ENCODE results near the gene ITPR2. TPM values are rescaled to one million over a fixed set of nuclear protein-coding genes. Genes with fewer than 3 reads are reported as not detected.
"Not testable (repeated sequence)": the region's sequence is repeated elsewhere in the genome, so short reads cannot be mapped to it uniquely, and the experiment has no call there.

The ITPR2 gene
- total RNA-seq, 1 donor from 2014 or later = 74.5 TPM

DNA sequence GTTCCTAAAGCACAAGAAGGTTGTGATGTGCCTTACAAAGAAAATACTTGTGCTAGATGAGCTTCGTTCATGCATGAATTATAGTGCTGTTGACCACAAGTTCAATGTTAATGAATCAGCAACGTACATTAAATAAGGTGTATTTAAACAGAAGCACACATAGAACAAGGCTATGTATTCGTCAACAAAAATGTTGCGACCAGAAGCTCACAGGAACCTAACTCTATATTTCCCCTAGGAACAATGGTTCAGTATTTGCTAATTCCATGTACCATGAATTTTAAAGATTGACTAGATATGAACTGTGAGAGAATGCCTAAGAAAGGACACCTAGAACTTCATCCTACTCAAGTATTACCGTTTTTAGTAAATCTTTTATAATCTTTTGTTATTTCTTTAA is 149.6 kb downstream of the ITPR2 start:
- intact Hi-C loops (cut with micrococcal nuclease) = no loop called here
- H3K27ac Mint-ChIP-seq = no peak overlapping the region
- no peaks in the 10 kb centered on the region for H3K27me3 Mint-ChIP-seq
- peaks cover 72% of the 10 kb centered on the region for H3K36me3 Mint-ChIP-seq (ENCODE audit: low read depth)
- no peak for DNase-seq
- no peaks in the 10 kb centered on the region for H3K4me1 Mint-ChIP-seq
- TF ChIP-seq, protein P1, sequence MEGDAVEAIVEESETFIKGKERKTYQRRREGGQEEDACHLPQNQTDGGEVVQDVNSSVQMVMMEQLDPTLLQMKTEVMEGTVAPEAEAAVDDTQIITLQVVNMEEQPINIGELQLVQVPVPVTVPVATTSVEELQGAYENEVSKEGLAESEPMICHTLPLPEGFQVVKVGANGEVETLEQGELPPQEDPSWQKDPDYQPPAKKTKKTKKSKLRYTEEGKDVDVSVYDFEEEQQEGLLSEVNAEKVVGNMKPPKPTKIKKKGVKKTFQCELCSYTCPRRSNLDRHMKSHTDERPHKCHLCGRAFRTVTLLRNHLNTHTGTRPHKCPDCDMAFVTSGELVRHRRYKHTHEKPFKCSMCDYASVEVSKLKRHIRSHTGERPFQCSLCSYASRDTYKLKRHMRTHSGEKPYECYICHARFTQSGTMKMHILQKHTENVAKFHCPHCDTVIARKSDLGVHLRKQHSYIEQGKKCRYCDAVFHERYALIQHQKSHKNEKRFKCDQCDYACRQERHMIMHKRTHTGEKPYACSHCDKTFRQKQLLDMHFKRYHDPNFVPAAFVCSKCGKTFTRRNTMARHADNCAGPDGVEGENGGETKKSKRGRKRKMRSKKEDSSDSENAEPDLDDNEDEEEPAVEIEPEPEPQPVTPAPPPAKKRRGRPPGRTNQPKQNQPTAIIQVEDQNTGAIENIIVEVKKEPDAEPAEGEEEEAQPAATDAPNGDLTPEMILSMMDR (IDR thresholded peaks at IDR 0.05) = no peak
- POLR2A ChIA-PET = no interaction called here
- CTCF ChIA-PET = interaction anchor here (1.1 kb wide), 1 partner anchor 16 kb away, joined by 3 read pairs; no protein-coding TSS in a partner anchor
- H3K4me3 Mint-ChIP-seq = no peak overlapping the region
- no peak for ATAC-seq (ENCODE audit: low read depth)
- peaks cover 2% of the 10 kb centered on the region for H3K9me3 Mint-ChIP-seq

DNA sequence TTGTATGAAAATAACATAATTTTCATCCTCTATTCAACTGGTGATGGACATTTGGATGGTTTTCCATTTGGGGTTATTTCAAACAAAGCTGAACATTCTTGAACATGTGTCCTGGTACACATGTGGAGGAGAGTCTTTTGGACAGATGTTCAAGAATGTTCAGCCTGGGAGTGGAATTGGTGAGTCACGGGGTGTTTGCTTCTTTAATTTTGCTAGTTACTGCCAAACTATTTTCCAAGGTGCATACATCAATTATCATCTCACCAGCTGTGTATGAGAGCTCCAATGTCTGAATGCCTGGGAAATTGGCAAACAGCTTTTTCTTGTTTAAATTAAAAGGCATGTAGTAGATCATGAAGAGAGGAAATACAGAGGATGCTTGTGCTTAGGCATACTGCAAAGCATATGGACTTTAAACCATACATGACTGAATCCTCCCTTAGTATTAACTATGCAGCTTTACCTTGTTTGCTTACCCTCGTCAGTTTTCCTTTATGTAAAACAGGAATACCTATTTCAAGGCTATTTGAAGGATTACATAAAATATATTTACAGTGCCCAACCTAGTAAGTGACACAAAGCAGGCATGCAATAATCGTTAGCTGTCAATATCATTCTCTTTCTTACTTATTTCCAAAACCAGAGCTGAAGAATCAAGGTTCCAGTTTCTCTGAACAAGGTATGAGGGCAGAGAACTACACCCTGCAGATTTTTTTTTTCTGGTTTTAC is 152.1 kb downstream of the ITPR2 start:
- Mint-ChIP-seq H3K27ac (no peak overlapping the region), H3K4me1 (no peaks in the 10 kb centered on the region), H3K4me3 (no peak overlapping the region), H3K9me3 (peaks cover 2% of the 10 kb centered on the region), H3K36me3 (ENCODE audit: low read depth) (peaks cover 63% of the 10 kb centered on the region), H3K27me3 (no peaks in the 10 kb centered on the region)
- TF ChIP-seq, protein P1 (IDR thresholded peaks at IDR 0.05) = no peak
- DNase-seq = no peak
- POLR2A ChIA-PET = no interaction called here
- CTCF ChIA-PET = interaction anchor here (1.2 kb wide), 1 partner anchor 29 kb away, joined by 3 read pairs; no protein-coding TSS in a partner anchor
- no peak for ATAC-seq (ENCODE audit: low read depth)
- intact Hi-C loops (cut with micrococcal nuclease) = no loop called here

DNA sequence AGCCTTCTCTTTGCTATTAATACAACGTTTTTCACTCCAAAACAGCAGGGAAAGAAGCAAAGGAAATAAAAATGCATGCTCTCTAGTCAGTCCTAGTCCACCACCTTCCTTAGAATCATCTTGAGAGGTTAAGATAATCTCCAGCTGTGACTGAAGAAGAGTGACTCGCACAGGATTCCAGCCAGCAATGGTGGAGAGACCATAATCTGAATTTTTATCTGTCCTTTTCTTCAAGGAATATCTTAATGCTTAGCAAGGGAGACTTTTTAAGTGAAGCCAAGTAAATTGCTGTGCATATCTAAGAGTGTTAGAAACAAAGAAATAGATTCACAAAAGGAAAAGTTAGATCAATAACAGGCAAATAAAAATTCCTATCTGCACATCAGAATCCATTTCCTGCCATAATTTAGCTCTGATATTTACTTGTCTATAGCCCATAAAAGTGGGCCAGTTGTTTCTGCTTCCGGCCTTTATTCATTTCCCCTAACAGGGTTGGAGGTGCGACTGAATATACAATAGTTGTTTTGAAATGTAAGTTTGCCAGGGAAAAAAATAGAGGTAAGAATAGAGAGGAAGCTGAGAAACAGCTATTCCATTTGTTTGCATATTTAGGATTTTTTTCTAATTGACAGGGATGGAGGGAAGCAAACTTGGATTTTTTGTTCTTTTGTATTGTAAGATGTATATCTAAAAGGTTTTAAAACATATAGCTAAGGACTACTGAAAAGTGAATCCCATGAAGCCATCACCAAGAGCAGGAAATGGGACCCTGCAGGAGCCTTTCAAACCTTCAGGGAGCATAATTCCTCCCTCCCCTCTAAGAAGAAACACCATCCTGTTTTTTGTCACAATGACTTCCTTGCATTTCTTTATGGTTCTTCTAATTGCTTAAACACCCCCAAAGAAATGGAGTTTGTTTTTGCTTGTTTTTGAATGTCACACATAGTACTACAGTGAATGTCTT is 154.0 kb downstream of the ITPR2 start:
- ChIA-PET CTCF (interaction anchor here (1.2 kb wide), 1 partner anchor 23 kb away, joined by 5 read pairs; no protein-coding TSS in a partner anchor), POLR2A (no interaction called here)
- H3K27ac Mint-ChIP-seq = no peak overlapping the region
- TF ChIP-seq, protein P1 (IDR thresholded peaks at IDR 0.05) = no peak
- no peaks in the 10 kb centered on the region for H3K4me1 Mint-ChIP-seq
- H3K9me3 Mint-ChIP-seq = peaks cover 2% of the 10 kb centered on the region
- intact Hi-C loops (cut with micrococcal nuclease) = no loop called here
- DNase-seq (no peak), ATAC-seq (ENCODE audit: low read depth) (no peak)
- H3K4me3 Mint-ChIP-seq = no peak overlapping the region
- H3K27me3 Mint-ChIP-seq = no peaks in the 10 kb centered on the region
- H3K36me3 Mint-ChIP-seq (ENCODE audit: low read depth) = peaks cover 48% of the 10 kb centered on the region

DNA sequence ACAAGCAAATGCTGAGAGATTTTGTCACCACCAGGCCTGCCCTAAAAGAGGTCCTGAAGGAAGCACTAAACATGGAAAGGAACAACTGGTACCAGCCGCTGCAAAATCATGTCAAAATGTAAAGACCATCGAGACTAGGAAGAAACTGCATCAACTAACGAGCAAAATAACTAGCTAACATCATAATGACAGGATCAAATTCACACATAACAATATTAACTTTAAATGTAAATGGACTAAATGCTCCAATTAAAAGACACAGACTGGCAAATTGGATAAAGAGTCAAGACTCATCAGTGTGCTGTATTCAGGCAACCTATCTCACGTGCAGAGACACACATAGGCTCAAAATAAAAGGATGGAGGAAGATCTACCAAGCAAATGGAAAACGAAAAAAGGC is 161.5 kb downstream of the ITPR2 start:
- H3K4me1 Mint-ChIP-seq; DNase-seq; H3K27ac Mint-ChIP-seq; CTCF ChIA-PET; H3K4me3 Mint-ChIP-seq; intact Hi-C loops (cut with micrococcal nuclease); H3K9me3 Mint-ChIP-seq; H3K27me3 Mint-ChIP-seq; ATAC-seq (ENCODE audit: low read depth); POLR2A ChIA-PET: not testable (repeated sequence)
- H3K36me3 Mint-ChIP-seq (ENCODE audit: low read depth) = peaks cover 22% of the 10 kb centered on the region

DNA sequence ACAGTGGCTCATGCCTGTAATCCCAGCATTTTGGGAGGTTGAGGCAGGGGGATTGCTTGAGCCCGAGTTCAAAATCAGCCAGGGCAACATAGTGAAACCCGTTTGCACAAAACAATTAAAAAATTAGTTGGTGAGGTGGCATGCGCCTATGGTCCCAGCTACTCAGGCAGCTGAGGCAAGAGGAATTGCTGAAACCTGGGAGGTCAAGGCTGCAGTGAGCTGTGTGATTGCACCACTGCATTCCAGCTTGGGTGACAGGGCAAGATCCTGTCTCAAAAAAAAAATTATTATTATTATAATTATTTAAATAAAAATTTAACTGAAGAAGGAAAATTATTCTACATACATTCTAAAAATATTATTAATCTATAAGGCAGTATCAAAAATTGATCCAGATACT is 164.1 kb downstream of the ITPR2 start:
- intact Hi-C loops (cut with micrococcal nuclease) = no loop called here
- ChIA-PET POLR2A (no interaction called here), CTCF (no interaction called here)
- Mint-ChIP-seq H3K36me3 (ENCODE audit: low read depth) (peaks cover 36% of the 10 kb centered on the region), H3K27me3 (no peaks in the 10 kb centered on the region), H3K9me3 (peaks cover 2% of the 10 kb centered on the region), H3K4me3 (no peak overlapping the region), H3K4me1 (no peaks in the 10 kb centered on the region), H3K27ac (no peak overlapping the region)
- DNase-seq (no peak), ATAC-seq (ENCODE audit: low read depth) (no peak)
- TF ChIP-seq, protein P1 (IDR thresholded peaks at IDR 0.05) = no peak

All from activated B cell treated with CpG ODN at 0.5 μM for 24 hours (primary cell).